ENCODE measurements around the gene APLP2. TPM values are rescaled to one million over a fixed set of nuclear protein-coding genes. Genes with fewer than 3 reads are reported as not detected.

Gene APLP2
- total and polyA plus RNA-seq, 2 experiments from 2014 or later, result 322 to 362 TPM

GRCh38 chr11:130120045-130120444, 50.4 kb downstream of the APLP2 start:
- H3K4me1 Mint-ChIP-seq, result peaks cover 19% of the 10 kb centered on the region; the same call in 2 of the 3 replicates
- no peak overlapping the region for H3K27ac Mint-ChIP-seq

More at GRCh38 chr11:130120045-130120444, 50.4 kb downstream of the APLP2 start:
- peaks cover 22% of the 10 kb centered on the region for H3K36me3 ChIP-seq (ENCODE audit: insufficient read depth)
- Mint-ChIP-seq H3K36me3 (ENCODE audit: low read depth) (peaks cover 40% of the 10 kb centered on the region), H3K9me3 (no peaks in the 10 kb centered on the region), H3K4me3 (no peak overlapping the region), H3K27me3 (ENCODE audit: insufficient read depth, low read depth, poor library complexity) (peaks cover 2% of the 10 kb centered on the region)
- no peak overlapping the region for H3K4me3 ChIP-seq
- peaks cover 26% of the 10 kb centered on the region for H3K79me2 ChIP-seq (replicated peaks; ENCODE audit: insufficient read depth)
- DNase-seq (ENCODE audit: low spot score), result no peak
- no peaks in the 10 kb centered on the region for H3F3A ChIP-seq (replicated peaks; ENCODE audit: low read depth)
- 0 out of 2 replicates have a peak overlapping the region, but pooled peaks have one; percentile 42 for H3K27ac ChIP-seq (ENCODE audit: low read depth)
- ATAC-seq, result no peak
- peaks cover 22% of the 10 kb centered on the region for H4K20me1 ChIP-seq (replicated peaks; ENCODE audit: insufficient read depth)
- peaks cover 9% of the 10 kb centered on the region; the same call in 1 of the 2 replicates for H3K4me1 ChIP-seq (ENCODE audit: insufficient read depth)
- no peaks in the 10 kb centered on the region for H3K9me2 ChIP-seq (ENCODE audit: insufficient read depth)
- TF ChIP-seq EZH2phosphoT487 (IDR thresholded peaks at IDR 0.05; ENCODE audit: unreplicated experiment) (no peak), EZH2 (IDR thresholded peaks at IDR 0.05; ENCODE audit: low read depth, unreplicated experiment) (no peak), JUNB (IDR thresholded peaks at IDR 0.05; ENCODE audit: unreplicated experiment) (no peak), ETS1 (IDR thresholded peaks at IDR 0.05) (no peak), REST (IDR thresholded peaks at IDR 0.05; ENCODE audit: unreplicated experiment) (no peak), CREB1 (CRISPR knock-in tag; IDR thresholded peaks at IDR 0.05; ENCODE audit: low read depth) (no peak), NANOG (IDR thresholded peaks at IDR 0.05; ENCODE audit: borderline replicate concordance) (no peak), STAT1 (IDR thresholded peaks at IDR 0.05; ENCODE audit: unreplicated experiment) (no peak), POLR2AphosphoS5 (IDR thresholded peaks at IDR 0.05; ENCODE audit: low read depth) (no peak)
- no peak overlapping the region for H2AFZ ChIP-seq
- H3K27me3 ChIP-seq (ENCODE audit: insufficient read depth), result no peaks in the 10 kb centered on the region
- H3K4me2 ChIP-seq, result no peak overlapping the region

All from GM23338 (cell line).